GM19452 (cell line): Measurements from ENCODE around the gene LRRC27.
"Not testable (repeated sequence)": the region's sequence is repeated elsewhere in the genome, so short reads cannot be mapped to it uniquely, and the experiment has no call there.

ENCODE experiments used
- ATAC-seq: cut with Tn5 transposase; IDR thresholded peaks from one replicate; pipeline ENCODE4 v1.9.1; 2021; ENCODE audit not compliant: unreplicated experiment

The LRRC27 gene

DNA sequence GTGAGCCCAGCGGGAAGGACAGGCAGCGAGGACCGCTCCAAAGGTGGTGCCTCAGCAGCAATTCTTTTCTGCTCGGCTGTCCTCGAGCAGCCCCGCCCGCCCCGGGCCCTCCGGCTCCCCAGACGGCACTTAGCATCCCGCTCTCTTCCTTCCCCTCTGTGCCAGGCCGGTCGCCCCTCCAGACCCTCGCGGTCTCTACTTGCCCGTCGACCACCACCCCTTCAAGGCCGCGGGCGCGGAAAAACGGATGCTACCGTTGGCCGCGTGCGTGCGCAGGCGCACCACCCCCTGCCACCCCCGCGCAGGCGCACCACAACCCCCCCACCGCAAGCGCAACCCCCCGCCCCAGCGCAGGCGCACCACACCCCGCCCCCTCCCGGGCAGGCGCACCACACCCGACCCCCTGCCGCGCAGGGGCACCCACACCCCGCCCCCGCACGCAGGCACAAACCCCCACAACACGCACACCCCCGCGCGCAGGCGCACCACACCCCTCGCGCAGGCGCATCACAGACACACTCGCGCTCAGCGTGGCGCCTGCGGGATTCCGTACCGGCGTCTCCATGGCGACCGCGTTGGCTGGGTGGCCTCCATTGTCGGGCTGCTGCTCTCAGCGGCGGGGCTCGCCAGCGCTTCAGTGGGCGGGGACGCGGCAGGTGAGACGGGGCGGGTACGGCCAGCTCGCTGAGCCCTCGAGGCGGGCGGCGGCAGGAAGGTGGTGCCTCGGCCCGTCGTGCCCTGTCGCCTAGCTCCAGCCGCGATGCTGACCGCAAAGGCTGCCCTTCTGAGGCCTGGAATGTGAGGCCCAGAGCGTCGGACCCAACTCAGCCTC is at the start of gene LRRC27:
Gene LRRC27, plus strand, starts transcription at position 593 of the 832 bp plus-strand sequence. CDS start 1,332 bp downstream, outside the sequence.
- peak; percentile 74 for ATAC-seq

DNA sequence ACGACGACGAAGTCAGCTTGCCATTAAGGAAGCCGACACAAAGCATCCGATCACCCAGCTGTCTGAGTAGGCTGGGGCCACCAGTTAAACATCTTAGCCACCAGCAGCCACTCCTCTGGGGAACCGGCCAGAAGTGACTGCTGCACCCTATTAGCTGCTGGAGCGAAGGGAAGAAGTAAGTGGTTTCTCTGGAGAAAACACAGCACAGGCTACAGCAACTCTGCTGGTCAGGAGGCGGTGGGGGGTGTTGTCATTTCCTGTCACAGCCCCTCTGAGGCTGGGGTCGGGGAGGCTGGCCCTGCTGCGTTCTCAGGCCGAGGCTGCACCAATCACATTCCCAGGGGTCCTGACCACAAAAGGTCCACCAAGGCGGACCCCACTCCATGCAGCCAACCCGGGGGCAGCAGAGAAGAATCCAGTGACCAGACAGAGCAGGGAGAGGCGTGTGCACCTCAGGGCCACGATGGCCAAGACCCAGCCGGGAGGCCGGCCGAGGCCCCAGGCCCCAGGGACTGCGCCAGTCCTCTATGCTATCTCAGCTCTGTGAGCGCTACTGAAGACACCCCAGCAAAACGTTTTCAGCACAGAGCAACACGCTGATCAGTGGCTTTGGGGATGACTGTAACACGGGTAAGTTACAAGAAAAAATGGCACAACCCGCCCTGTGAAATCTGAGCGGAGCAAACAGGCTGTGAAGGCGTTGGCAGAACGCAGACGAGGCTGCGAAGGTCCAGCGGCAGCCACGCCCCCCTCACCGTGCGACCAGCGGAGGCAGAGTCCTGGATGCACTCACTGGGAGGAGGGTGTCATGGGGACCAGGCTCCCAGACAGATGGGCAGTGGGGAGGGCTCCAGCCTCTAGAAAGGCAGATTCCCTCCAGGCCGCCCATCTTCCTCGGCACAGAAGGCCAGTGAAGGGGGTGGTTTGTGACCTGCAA is 49.1 kb upstream of the LRRC27 start:
- no peak for ATAC-seq

DNA sequence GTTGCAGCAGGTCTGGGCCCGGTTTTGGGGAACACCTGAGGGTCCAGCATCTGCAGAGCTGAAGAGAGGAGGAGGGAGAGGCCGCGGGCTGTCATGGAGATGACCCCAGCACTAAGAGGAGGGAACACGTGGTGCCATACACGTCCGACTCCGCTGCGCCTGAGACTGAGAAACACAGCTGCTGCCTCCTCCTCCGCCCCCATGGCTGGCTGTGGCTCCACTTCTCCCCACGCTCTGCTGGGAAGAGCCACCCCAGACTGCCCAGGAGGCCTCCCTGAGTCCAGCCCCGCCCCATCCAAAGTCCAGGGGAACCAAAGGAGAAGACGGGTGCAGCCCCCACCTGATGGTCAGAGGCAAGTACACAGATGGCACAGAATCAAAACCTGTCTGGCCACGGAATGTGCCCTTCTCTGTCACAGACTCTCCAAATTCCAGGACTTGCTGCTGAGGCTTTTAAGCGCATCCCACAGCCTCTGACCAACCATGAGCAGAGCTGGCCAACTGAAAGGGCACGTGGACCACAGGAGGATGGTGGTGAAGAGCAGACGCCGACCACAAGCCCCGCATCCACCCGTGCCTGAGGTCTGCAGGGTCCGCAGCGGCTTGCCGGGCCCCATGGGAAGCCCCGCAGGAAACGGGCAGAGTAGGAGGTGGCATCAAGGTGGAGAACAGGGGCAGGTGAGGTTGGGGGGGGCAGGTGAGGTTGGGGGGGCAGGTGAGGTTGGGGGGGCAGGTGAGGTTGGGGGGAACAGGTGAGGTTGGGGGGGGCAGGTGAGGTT is 48.2 kb upstream of the LRRC27 start:
- no peak for ATAC-seq

DNA sequence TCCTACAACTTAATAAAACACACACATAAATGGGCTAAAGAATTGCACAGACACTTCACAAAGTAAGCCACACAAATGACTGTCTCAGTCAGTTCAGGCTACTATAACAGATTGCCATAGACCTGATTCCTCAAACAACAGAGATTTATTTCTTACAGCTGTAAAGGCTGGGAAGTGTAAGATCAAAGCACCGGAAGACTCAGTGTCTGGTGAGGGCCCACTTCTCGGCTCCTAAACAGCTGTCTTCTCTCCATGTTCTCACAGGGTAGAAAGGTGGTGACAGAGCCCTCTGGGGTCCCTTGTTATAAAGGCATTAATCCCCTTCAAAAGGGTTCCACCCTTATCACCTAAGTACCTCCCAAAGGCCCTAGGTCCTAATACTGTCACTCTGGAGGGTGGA is 42.6 kb upstream of the LRRC27 start:
- ATAC-seq = no peak

DNA sequence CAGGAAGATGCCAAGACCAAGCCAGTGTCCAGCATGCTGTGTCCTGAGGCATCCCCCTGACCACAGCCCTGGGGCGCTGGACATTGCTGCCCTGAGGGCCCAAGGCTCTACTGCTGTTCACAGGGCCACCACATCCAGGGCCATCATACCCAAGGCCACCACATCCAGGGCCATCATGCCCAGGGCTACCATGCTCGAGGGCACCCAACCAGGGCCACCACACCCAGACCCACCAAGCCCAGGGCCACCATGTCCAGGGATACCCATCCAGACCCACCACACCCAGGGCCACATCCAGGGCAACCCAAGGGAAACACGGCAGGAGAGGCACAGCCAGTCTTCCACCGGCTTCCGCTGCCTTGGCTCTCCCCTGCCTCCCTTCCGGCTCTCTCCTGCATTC is 41.4 kb upstream of the LRRC27 start:
- no peak for ATAC-seq

DNA sequence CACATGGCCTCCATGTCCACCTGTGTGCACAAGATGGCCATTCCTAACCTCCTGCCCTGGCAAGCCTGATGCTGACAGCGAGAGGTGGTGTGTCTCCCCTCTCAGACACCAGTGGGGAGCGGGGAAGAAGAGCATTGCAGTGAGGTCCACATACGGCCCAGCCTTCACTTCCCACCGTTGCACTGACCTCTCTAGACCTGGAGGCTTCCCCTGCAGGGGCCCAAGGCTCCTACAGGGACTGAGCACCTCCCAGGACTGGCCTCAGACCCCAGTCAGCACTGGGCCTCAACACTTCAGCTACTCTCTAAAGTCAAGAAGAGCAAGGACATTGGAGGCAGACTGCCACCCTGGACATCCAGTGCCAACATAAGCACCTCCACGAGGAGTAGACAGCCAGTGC is 40.2 kb upstream of the LRRC27 start:
- ATAC-seq = no peak

- no peak for ATAC-seq
These were observed 39.4 kb upstream of the LRRC27 start for GRCh38 chr10:132292287-132293200.

DNA sequence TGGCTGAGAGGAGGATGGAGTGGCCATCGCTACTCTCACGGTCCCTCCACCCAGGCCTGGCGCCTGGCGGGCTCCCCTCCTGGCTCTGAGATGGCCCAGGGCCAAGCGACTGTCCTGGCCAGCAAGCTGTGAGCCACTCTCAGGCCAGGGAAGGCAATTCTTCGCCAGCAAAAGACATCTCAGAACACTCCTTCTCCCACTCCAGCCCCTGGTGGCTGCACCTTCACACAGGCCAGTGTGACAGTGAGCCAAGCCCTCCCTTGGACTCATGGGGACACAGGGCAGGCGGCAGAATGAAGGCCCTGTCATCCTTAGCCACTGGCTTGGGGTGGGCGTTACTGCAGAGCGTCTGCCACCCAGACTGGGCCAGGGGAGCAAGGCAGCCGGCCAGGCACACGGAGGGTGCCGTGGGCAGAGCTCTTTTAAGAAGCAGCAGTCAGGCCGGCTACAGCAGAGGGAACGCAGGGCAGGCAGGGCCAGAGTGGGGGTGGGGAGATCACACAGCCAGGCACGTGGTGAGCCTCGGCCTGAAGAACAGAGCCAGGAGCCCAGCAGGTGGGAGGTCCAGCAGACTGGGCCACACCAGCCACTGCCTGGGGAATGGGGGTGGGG is 38.7 kb upstream of the LRRC27 start:
- no peak for ATAC-seq

- no peak for ATAC-seq
These were observed 38.0 kb upstream of the LRRC27 start for GRCh38 chr10:132293813-132294520.

DNA sequence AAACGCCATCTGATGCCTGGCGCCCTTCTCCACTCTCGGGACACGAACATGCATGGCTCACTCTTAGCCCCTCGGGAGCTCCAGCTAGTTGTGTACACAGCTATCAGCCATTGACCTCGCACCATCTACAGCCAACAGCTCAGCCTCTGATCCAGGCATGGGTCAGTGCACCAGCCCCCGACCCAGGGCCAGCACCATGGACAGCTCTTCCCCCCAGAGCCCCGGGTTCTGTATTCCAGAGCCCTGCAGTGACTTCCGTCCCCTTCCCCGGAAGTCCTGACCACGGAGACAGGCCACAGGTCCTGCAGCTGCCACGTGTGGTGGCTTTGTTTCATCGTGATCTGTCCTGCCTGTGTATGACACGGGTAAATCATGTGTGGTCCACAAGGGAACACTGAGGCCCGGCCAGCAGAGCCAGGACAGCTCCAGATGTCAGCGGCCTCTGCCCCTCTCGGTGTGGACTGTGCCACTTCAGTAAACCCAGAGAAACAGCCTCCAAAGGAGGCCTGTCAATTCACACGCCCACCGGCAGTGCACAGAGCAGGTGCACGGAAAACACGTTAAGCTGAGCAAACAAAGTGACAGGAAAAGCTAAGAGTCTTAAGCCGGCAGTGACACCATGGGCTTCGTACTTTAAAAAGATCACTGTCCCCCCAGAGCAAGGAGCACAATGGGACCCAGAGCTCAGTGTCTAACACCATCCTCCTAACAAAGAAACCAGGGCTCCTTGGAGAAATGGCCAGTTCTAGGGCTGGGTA is 37.3 kb upstream of the LRRC27 start:
- ATAC-seq = no peak

GRCh38 chr10:132295481-132295880 is 36.5 kb upstream of the LRRC27 start:
- ATAC-seq = not testable (repeated sequence)

DNA sequence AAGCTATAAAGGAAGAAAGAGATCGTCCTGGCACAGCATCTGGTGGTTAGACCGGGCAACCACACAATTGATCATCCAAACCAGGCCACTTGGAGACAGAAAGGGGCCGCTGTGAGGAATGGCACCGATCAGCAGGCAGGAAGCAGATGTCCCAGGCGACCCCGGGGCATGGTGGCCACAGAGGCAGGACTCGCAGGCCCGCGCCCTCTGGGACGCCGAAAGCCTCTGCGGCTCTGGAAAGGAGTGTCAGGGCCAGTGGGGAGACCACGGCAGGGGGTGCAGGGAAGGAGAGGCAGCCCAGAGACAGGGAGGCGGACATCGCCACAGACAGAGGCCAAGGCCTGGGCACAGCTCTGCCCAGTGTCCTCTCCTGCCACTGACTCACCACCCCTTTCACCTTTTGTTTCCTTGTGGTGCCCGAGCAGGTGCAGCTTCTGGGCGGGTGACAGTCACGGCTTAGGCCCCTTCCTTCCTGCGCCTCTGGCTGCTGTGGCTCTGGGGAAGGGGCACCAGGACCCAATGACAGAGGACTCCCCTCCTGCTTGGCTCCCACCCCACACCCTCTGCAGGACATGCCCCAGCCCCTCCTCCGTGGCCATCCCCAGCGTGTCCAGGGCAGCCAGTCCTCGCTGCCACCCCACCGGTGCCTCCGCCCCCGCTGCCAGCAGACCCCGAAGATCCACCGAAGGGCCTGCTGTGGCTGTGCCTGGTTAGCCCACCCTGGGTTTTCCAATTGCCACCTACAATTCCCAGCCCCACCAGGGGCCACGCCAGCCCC is 35.1 kb upstream of the LRRC27 start:
- ATAC-seq = no peak

DNA sequence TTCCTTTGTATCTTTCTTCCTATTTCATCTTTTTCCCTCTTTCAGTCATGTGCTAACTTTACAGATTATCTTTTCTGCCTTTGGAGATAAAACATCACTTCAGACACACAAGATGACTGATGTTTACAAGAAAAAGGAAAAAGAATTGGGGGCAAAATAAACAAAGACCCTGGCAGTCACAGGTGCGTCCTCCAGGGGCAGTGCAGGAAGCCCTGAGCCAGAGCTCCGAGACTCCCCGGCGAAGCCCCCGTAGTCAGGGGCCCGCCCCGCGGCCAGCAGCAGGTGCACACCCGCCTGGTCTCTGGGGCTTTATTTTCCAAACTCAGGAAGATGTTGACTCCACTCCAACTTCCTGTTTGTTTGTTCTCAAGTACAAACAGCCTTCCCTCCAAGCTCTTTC is 34.5 kb upstream of the LRRC27 start:
- no peak for ATAC-seq

GRCh38 chr10:132298038-132298881 is 33.7 kb upstream of the LRRC27 start:
- ATAC-seq = no peak

GRCh38 chr10:132299371-132300336 is 32.3 kb upstream of the LRRC27 start:
- no peak for ATAC-seq
